Endothelial cell of umbilical vein (primary cell): ENCODE results near the gene COPS4. TPM values are rescaled to one million over a fixed set of nuclear protein-coding genes. Genes with fewer than 3 reads are reported as not detected.

Source experiments
- BruUV-seq: library from RNA; stranded (reverse); fragments of 400-500 nt; replicated peaks from 2 replicates; lab custom pipeline; 2021; lab: Mats Ljungman, UMichigan
- CTCF ChIA-PET: fragments of 300-600, 350-600 bp; sonication (Branson Sonifier 250); formaldehyde crosslinking; loops from one replicate; lab custom pipeline; 2021; ENCODE audit warnings: antibody characterized with exemption, inconsistent platforms; lab: Charles Lee
- POLR2A ChIA-PET: fragments of 300-600, 350-600 bp; sonication (Branson Sonifier 250); formaldehyde crosslinking; loops from one replicate; lab custom pipeline; 2021; ENCODE audit warnings: antibody characterized with exemption, inconsistent platforms; lab: Charles Lee
- DNase-seq: peaks from one replicate; pipeline ENCODE4 v3.0.0-alpha.2; 2011; ENCODE audit warnings: low read depth, low spot score
- FAIRE-seq: peaks from 2 replicates; lab custom pipeline; 2011; peaks lifted over from hg19 to GRCh38; lab: Jason Lieb, UNC
- H2AFZ ChIP-seq: 2 replicates; pipeline ENCODE4 v1.6.0; 2012; ENCODE audit warnings: low read depth, low read length, control low read depth, inconsistent platforms
- H3K27ac ChIP-seq: 2 replicates; pipeline ENCODE4 v1.5.1; 2011; ENCODE audit warnings: low read depth, mild to moderate bottlenecking, control low read depth, low read length, moderate library complexity; ENCODE audit not compliant: insufficient read depth
- H3K27me3 ChIP-seq, 2 experiments: 2 replicates each; pipeline versions ENCODE4 v1.6.0 to v1.6.1; 2011; ENCODE audit warnings: low read length in 2 of 2, mixed read lengths in 1 of 2; ENCODE audit not compliant: control insufficient read depth in 2 of 2, insufficient read depth in 2 of 2
- H3K36me3 ChIP-seq, 2 experiments: 2 replicates in 1 of 2; 3 replicates in 1 of 2; pipeline ENCODE4 v1.5.1; 2011; ENCODE audit warnings: low read length in 2 of 2, mild to moderate bottlenecking in 1 of 2, moderate library complexity in 1 of 2; ENCODE audit not compliant: control insufficient read depth in 2 of 2, insufficient read depth in 2 of 2; ENCODE audit errors: extremely low read depth in 1 of 2
- H3K4me1 ChIP-seq: 3 replicates; pipeline ENCODE4 v1.5.1; 2011; ENCODE audit warnings: mild to moderate bottlenecking, low read length; ENCODE audit not compliant: control insufficient read depth, insufficient read depth; ENCODE audit errors: extremely low read depth
- H3K4me2 ChIP-seq: 2 replicates; pipeline ENCODE4 v1.6.1; 2011; ENCODE audit warnings: low read length, control low read depth, mixed read lengths; ENCODE audit not compliant: insufficient read depth
- H3K4me3 ChIP-seq, 3 experiments: fragments of 200-600 bp in 1 of 3; sonication (generic), shearing (Covaris generic) in 1 of 3; replicated peaks in 1 of 3; 2 replicates each; pipeline ENCODE4 v1.5.1; 2011 to 2016; ENCODE audit warnings: control low read depth in 3 of 3, low read length in 3 of 3, mild to moderate bottlenecking in 2 of 3, inconsistent platforms in 1 of 3, low read depth in 1 of 3, moderate library complexity in 1 of 3; ENCODE audit not compliant: insufficient read depth in 1 of 3
- H3K79me2 ChIP-seq: 2 replicates; pipeline ENCODE4 v1.6.0; 2012; ENCODE audit warnings: low read length, inconsistent platforms; ENCODE audit not compliant: control insufficient read depth, insufficient read depth
- H3K9ac ChIP-seq: replicated peaks from 2 replicates; pipeline ENCODE3; 2011; ENCODE audit warnings: low read length, control low read depth; ENCODE audit not compliant: insufficient read depth; ENCODE audit errors: extremely low read depth
- H3K9me1 ChIP-seq: replicated peaks from 3 replicates; pipeline ENCODE4 v1.6.0; 2011; ENCODE audit warnings: mild to moderate bottlenecking, low read length; ENCODE audit not compliant: control insufficient read depth, insufficient read depth; ENCODE audit errors: extremely low read depth
- H3K9me3 ChIP-seq: replicated peaks from 2 replicates; pipeline ENCODE4 v1.5.1; 2012; ENCODE audit warnings: low read length, inconsistent platforms; ENCODE audit not compliant: control insufficient read depth, insufficient read depth
- H4K20me1 ChIP-seq: replicated peaks from 2 replicates; pipeline ENCODE3; 2011; ENCODE audit warnings: mild to moderate bottlenecking, low read length; ENCODE audit not compliant: control insufficient read depth, insufficient read depth; ENCODE audit errors: extremely low read depth
- EZH2 ChIP-seq: IDR thresholded peaks from 2 replicates; pipeline ENCODE4 v1.6.1; 2012; ENCODE audit warnings: borderline replicate concordance, low read depth, mild to moderate bottlenecking, moderate library complexity, low read length, inconsistent platforms; ENCODE audit not compliant: severe bottlenecking
- FOS ChIP-seq: IDR thresholded peaks from 2 replicates; pipeline ENCODE4 v1.6.1; 2011; ENCODE audit warnings: mild to moderate bottlenecking, low read length, moderate library complexity, borderline replicate concordance; ENCODE audit not compliant: insufficient read depth
- GATA2 ChIP-seq: IDR thresholded peaks from 2 replicates; pipeline ENCODE4 v1.7.0; 2011; ENCODE audit warnings: low read depth, mild to moderate bottlenecking, moderate library complexity, mixed read lengths, low read length; ENCODE audit not compliant: insufficient read length, insufficient read depth
- JUN ChIP-seq: IDR thresholded peaks from 2 replicates; pipeline ENCODE4 v1.6.1; 2011; ENCODE audit warnings: borderline replicate concordance, low read depth; ENCODE audit not compliant: insufficient read length, insufficient read depth
- MYC ChIP-seq: IDR thresholded peaks from one replicate; pipeline ENCODE4 v1.6.1; 2011; ENCODE audit warnings: mild to moderate bottlenecking, low read depth, low read length
- POLR2A ChIP-seq: IDR thresholded peaks from 2 replicates; pipeline ENCODE4 v1.6.1; 2012; ENCODE audit warnings: low read depth, mild to moderate bottlenecking, control low read depth, low read length
- POLR2AphosphoS5 ChIP-seq: IDR thresholded peaks from 2 replicates; pipeline ENCODE4 v1.6.1; 2012; ENCODE audit warnings: low read depth, mild to moderate bottlenecking, control low read depth, low read length, moderate library complexity; ENCODE audit not compliant: insufficient read depth
- dilution Hi-C: fragments of 300-500 bp; cut with MboI; formaldehyde crosslinking; loops from one replicate; pipeline ENCODE4 v1.15.0; 2019; ENCODE audit warnings: low sequenced_read_pairs; ENCODE audit not compliant: extremely low pct_ligation_motif_present
- intact Hi-C: fragments of 100-400 bp; cut with micrococcal nuclease; formaldehyde crosslinking; loops from one replicate; pipeline ENCODE4 v1.10.0; 2022
- polyA plus RNA-seq, 4 experiments: library from polyadenylated mRNA; depleted of rRNA in 3 of 4; stranded (reverse) in 3 of 4; unstranded in 1 of 4; fragments of >200 nt; gene quantifications; 2 replicates each; pipeline versions ENCODE4 v1.2.1 to v1.2.3, GENCODE V29; 2011 to 2012; ENCODE audit warnings: missing spikeins in 1 of 4
- total RNA-seq: library from RNA; stranded (reverse); gene quantifications from 2 replicates; pipeline ENCODE4 v1.2.3, GENCODE V29; 2021
- TF ChIP-seq, protein P1 (sequence below): IDR thresholded peaks from 2 replicates; pipeline ENCODE4 v1.6.1; 2011; ENCODE audit not compliant: insufficient read depth, insufficient read length
- TF ChIP-seq, protein P2 (sequence below), 2 donors: IDR thresholded peaks; 1 replicate in 1 of 2; 2 replicates in 1 of 2; pipeline ENCODE4 v1.5.1; 2011; ENCODE audit warnings: low read length in 2 of 2, mild to moderate bottlenecking in 2 of 2, moderate library complexity in 2 of 2, control low read depth in 1 of 2, inconsistent platforms in 1 of 2, low read depth in 1 of 2; ENCODE audit not compliant: insufficient read depth in 1 of 2; ENCODE audit errors: extremely low read depth in 1 of 2

The COPS4 gene
- total and polyA plus RNA-seq, 2 donors (not counting 3 experiments of a cell fraction or from before 2014, with no cell fraction given), result 29.8 to 53.0 TPM

DNA sequence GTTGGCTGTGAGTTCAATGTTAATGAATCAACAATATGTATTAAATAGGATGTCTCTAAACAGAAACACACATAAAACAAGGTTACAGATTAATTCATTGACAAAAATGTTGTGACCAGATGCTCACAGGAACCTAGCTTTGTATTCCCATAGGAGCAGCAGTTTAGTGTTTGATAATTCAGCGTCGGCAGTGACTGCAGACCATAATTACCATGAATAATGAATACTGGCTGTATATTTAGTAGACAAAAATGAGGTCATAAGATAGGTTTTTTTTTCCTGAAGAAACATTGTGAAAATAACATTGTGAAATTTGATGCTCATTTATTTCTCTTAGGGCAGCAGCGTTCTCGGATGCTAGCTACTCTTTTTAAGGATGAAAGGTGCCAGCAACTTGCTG, 27.8 kb downstream of the COPS4 start:
- H3K4me1 ChIP-seq, result no peaks in the 10 kb centered on the region
- H4K20me1 ChIP-seq, result no peaks in the 10 kb centered on the region
- no peak overlapping the region for H2AFZ ChIP-seq
- FAIRE-seq (no peak), DNase-seq (no peak)
- no peak overlapping the region for H3K9ac ChIP-seq
- H3K4me3 ChIP-seq, result no peak overlapping the region
- ChIA-PET CTCF (interaction anchor here (0.8 to 2.7 kb wide), 4 partner anchors 8 to 219 kb away, joined by 4 to 12 read pairs (median 8); no protein-coding TSS in a partner anchor), POLR2A (no interaction called here)
- intact Hi-C loops (no loop called here), dilution Hi-C loops (no loop called here)
- no TSS peak for BruUV-seq
- TF ChIP-seq, protein P1, sequence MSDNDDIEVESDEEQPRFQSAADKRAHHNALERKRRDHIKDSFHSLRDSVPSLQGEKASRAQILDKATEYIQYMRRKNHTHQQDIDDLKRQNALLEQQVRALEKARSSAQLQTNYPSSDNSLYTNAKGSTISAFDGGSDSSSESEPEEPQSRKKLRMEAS, result no peak
- no peak for TF ChIP-seq EZH2
- no peak for TF ChIP-seq POLR2A
- TF ChIP-seq, protein P2, sequence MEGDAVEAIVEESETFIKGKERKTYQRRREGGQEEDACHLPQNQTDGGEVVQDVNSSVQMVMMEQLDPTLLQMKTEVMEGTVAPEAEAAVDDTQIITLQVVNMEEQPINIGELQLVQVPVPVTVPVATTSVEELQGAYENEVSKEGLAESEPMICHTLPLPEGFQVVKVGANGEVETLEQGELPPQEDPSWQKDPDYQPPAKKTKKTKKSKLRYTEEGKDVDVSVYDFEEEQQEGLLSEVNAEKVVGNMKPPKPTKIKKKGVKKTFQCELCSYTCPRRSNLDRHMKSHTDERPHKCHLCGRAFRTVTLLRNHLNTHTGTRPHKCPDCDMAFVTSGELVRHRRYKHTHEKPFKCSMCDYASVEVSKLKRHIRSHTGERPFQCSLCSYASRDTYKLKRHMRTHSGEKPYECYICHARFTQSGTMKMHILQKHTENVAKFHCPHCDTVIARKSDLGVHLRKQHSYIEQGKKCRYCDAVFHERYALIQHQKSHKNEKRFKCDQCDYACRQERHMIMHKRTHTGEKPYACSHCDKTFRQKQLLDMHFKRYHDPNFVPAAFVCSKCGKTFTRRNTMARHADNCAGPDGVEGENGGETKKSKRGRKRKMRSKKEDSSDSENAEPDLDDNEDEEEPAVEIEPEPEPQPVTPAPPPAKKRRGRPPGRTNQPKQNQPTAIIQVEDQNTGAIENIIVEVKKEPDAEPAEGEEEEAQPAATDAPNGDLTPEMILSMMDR (IDR thresholded peaks at IDR 0.05; ENCODE audit: extremely low read depth in 1 of 2, insufficient read depth in 1 of 2, low read depth in 1 of 2, low read length in 2 of 2), result no peak
- TF ChIP-seq JUN, result no peak
- no peak for TF ChIP-seq FOS
- no peak for TF ChIP-seq MYC
- no peak for TF ChIP-seq GATA2
- no peak for TF ChIP-seq POLR2AphosphoS5
- H3K9me3 ChIP-seq, result no peaks in the 10 kb centered on the region
- no peak overlapping the region for H3K4me2 ChIP-seq
- H3K36me3 ChIP-seq, result peaks cover 2 to 5% of the 10 kb centered on the region in 2 experiments
- no peaks in the 10 kb centered on the region for H3K9me1 ChIP-seq
- H3K27ac ChIP-seq, result no peak overlapping the region
- no peaks in the 10 kb centered on the region for H3K79me2 ChIP-seq
- H3K27me3 ChIP-seq, result no peaks in the 10 kb centered on the region
